A549 (cell line): ENCODE results near the gene TMEM115. TPM values are rescaled to one million over a fixed set of nuclear protein-coding genes. Genes with fewer than 3 reads are reported as not detected.
A peak's percentile ranks its signal among the peaks of the same experiment; 100 is the strongest.

ENCODE experiments used
- ATAC-seq, 2 experiments: fragments of 200-7000 bp in 1 of 2; fragments of >200 bp in 1 of 2; cut with Nextera tagmentation in 1 of 2; cut with Tn5 transposase in 1 of 2; 3 replicates each; pipeline versions ENCODE4 v1.8.0 to v1.9.1; 2018 to 2020; ENCODE audit warnings: mild to moderate bottlenecking in 1 of 2, moderate library complexity in 1 of 2
- CTCF ChIA-PET: fragments of 300-600 bp; sonication (Branson Sonifier 250); formaldehyde crosslinking; extraction: SDS; loops from one replicate; lab custom pipeline; 2021; ENCODE audit warnings: antibody characterized with exemption, inconsistent platforms; lab: Yijun Ruan, JAX
- POLR2A ChIA-PET: fragments of 350-600 bp; formaldehyde crosslinking; extraction: SDS; loops from one replicate; lab custom pipeline; 2021; ENCODE audit warnings: antibody characterized with exemption, inconsistent platforms; lab: Yijun Ruan, JAX
- DNase-seq, 2 experiments: peaks; one replicate each; pipeline versions ENCODE4 v3.0.0 to v3.0.0-alpha.2; 2011 to 2016; ENCODE audit warnings: low read depth in 1 of 2, low spot score in 1 of 2
- FAIRE-seq: peaks from 2 replicates; lab custom pipeline; 2011; peaks lifted over from hg19 to GRCh38; lab: Jason Lieb, UNC
- H3K27ac ChIP-seq, 2 experiments: fragments of >200 bp; sonication (Bioruptor Twin); formaldehyde crosslinking; 3 replicates each; pipeline ENCODE4 v1.5.1; 2016 to 2017
- H3K4me1 ChIP-seq: fragments of >200 bp; sonication (Bioruptor Twin); formaldehyde crosslinking; 3 replicates; pipeline ENCODE4 v1.6.1; 2016
- H3K4me2 ChIP-seq: fragments of >200 bp; sonication (Bioruptor Twin); formaldehyde crosslinking; 3 replicates; pipeline ENCODE4 v1.6.1; 2016
- H3K4me3 ChIP-seq: fragments of >200 bp; sonication (Bioruptor Twin); formaldehyde crosslinking; 3 replicates; pipeline ENCODE4 v1.5.1; 2016
- H3K9me3 ChIP-seq: fragments of >200 bp; sonication (Bioruptor Twin); formaldehyde crosslinking; 3 replicates; pipeline ENCODE4 v1.6.1; 2016
- BHLHE40 ChIP-seq: IDR thresholded peaks from 2 replicates; pipeline ENCODE4 v1.6.1; 2012; ENCODE audit warnings: low read depth, low read length, inconsistent platforms
- CBX2 ChIP-seq: fragments of 200-600 bp; sonication (generic); IDR thresholded peaks from 2 replicates; pipeline ENCODE4 v1.6.1; 2016; ENCODE audit warnings: low read depth, mild to moderate bottlenecking, borderline replicate concordance
- CHD2 ChIP-seq: fragments of 150-350 bp; IDR thresholded peaks from 2 replicates; pipeline ENCODE4 v1.6.1; 2014; ENCODE audit warnings: low read length; ENCODE audit not compliant: partially characterized antibody
- ESRRA ChIP-seq: fragments of 150-350 bp; IDR thresholded peaks from 2 replicates; pipeline ENCODE4 v1.6.1; 2014; ENCODE audit warnings: mild to moderate bottlenecking, low read length, borderline replicate concordance
- FOSB ChIP-seq: fragments of 250-450 bp; sonication (Bioruptor Pico); IDR thresholded peaks from 2 replicates; pipeline ENCODE4 v1.5.0; 2020; ENCODE audit warnings: mild to moderate bottlenecking, moderate library complexity
- FOSL2 ChIP-seq, 2 experiments: fragments of 450-650 bp in 1 of 2; fragments of >200 bp in 1 of 2; sonication (Bioruptor Twin) in 1 of 2; formaldehyde crosslinking; IDR thresholded peaks; 2 replicates each; pipeline versions ENCODE4 v1.5.0 to v1.6.1; 2016 to 2020; ENCODE audit warnings: mild to moderate bottlenecking in 1 of 2, moderate library complexity in 1 of 2
- GATA3 ChIP-seq: IDR thresholded peaks from 2 replicates; pipeline ENCODE4 v1.6.1; 2012; ENCODE audit warnings: borderline replicate concordance
- JUN ChIP-seq, 2 experiments: fragments of >200 bp; sonication (Bioruptor Twin); formaldehyde crosslinking; IDR thresholded peaks; 2 replicates in 1 of 2; 3 replicates in 1 of 2; pipeline ENCODE4 v1.6.1; 2016 to 2017
- JUNB ChIP-seq: fragments of >200 bp; sonication (Bioruptor Twin); formaldehyde crosslinking; IDR thresholded peaks from 2 replicates; pipeline ENCODE4 v1.6.1; 2016
- MAZ ChIP-seq: fragments of 150-350 bp; IDR thresholded peaks from 2 replicates; pipeline ENCODE4 v1.6.1; 2014; ENCODE audit warnings: antibody characterized with exemption, low read depth, low read length, borderline replicate concordance
- PHF8 ChIP-seq: fragments of 200-600 bp; sonication (generic); IDR thresholded peaks from 2 replicates; pipeline ENCODE4 v1.6.1; 2016; ENCODE audit warnings: low read depth, mild to moderate bottlenecking, antibody characterized with exemption, moderate library complexity, borderline replicate concordance
- POLR2A ChIP-seq: IDR thresholded peaks from 2 replicates; pipeline ENCODE4 v1.6.1; 2012; ENCODE audit warnings: mild to moderate bottlenecking, low read length
- POLR2AphosphoS2 ChIP-seq: conservative IDR thresholded peaks from 2 replicates; pipeline ENCODE4 v1.6.1; 2012; ENCODE audit warnings: low read length, improper control_type of control experiment, inconsistent platforms
- RFX5 ChIP-seq: fragments of 450-650 bp; IDR thresholded peaks from 2 replicates; pipeline ENCODE4 v1.7.1; 2014; ENCODE audit warnings: antibody characterized with exemption, mild to moderate bottlenecking, moderate library complexity
- RNF2 ChIP-seq: fragments of 200-600 bp; sonication (generic); IDR thresholded peaks from 2 replicates; pipeline ENCODE4 v1.6.1; 2016; ENCODE audit warnings: low read depth, mild to moderate bottlenecking, antibody characterized with exemption, moderate library complexity, borderline replicate concordance
- SMC3 ChIP-seq: fragments of >200 bp; sonication (Bioruptor Twin); formaldehyde crosslinking; IDR thresholded peaks from 3 replicates; pipeline ENCODE4 v1.6.1; 2018; ENCODE audit warnings: inconsistent platforms
- ZC3H11A ChIP-seq: fragments of 450-650 bp; IDR thresholded peaks from 2 replicates; pipeline ENCODE4 v1.6.1; 2014; ENCODE audit warnings: antibody characterized with exemption, mild to moderate bottlenecking
- ZFP36 ChIP-seq: fragments of 450-650 bp; IDR thresholded peaks from 2 replicates; pipeline ENCODE4 v1.6.1; 2014; ENCODE audit warnings: borderline replicate concordance; ENCODE audit not compliant: partially characterized antibody
- ZNF302 ChIP-seq: fragments of 250-450 bp; sonication (Bioruptor Pico); IDR thresholded peaks from 2 replicates; pipeline ENCODE4 v1.9.0; 2021; ENCODE audit warnings: inconsistent platforms, mild to moderate bottlenecking, moderate library complexity
- WGBS: methylation state at CpG from one replicate; pipeline ENCODE4 v1.1.6; 2017; ENCODE audit errors: missing lambda C conversion rate; 5-methylcytosine and 5-hydroxymethylcytosine counted together
- polyA plus RNA-seq, 4 experiments: library from polyadenylated mRNA; depleted of rRNA in 3 of 4; stranded (reverse); fragments of >200 nt; fragmentation: RNase III in 1 of 4; extraction: RNeasy Plus Mini Kit Qiagen cat#74134 plus additional on column Dnase treatment in 1 of 4; gene quantifications; 2 replicates in 3 of 4; 3 replicates in 1 of 4; pipeline ENCODE4 v1.2.3, GENCODE V29; 2011 to 2017
- TF ChIP-seq, protein P1 (sequence below): IDR thresholded peaks from 2 replicates; pipeline ENCODE4 v1.6.1; 2012
- TF ChIP-seq, protein P2 (sequence below): fragments of >200 bp; sonication (Bioruptor Twin); formaldehyde crosslinking; IDR thresholded peaks from 3 replicates; pipeline ENCODE4 v1.5.1; 2016
- TF ChIP-seq, protein P3 (sequence below): fragments of >200 bp; sonication (Bioruptor Twin); formaldehyde crosslinking; IDR thresholded peaks from 3 replicates; pipeline ENCODE4 v1.6.1; 2016
- TF ChIP-seq, protein P4 (sequence below): IDR thresholded peaks from 2 replicates; pipeline ENCODE4 v1.6.1; 2012
- TF ChIP-seq, protein P5 (sequence below): fragments of >200 bp; sonication (Bioruptor Twin); formaldehyde crosslinking; IDR thresholded peaks from 2 replicates; pipeline ENCODE4 v1.6.1; 2016
- TF ChIP-seq, protein P6 (sequence below): fragments of 250-450 bp; sonication (Bioruptor Pico); IDR thresholded peaks from 2 replicates; pipeline ENCODE4 v1.5.0; 2020; ENCODE audit warnings: low read depth, mild to moderate bottlenecking, moderate library complexity
- TF ChIP-seq, protein P7 (sequence below): fragments of 250-450 bp; sonication (Bioruptor Pico); IDR thresholded peaks from 2 replicates; pipeline ENCODE4 v1.5.0; 2021; ENCODE audit warnings: mild to moderate bottlenecking, moderate library complexity, borderline replicate concordance
- TF ChIP-seq, protein P8 (sequence below): fragments of 200-600 bp; sonication (generic); IDR thresholded peaks from 2 replicates; pipeline ENCODE4 v1.6.1; 2016; ENCODE audit warnings: antibody characterized with exemption, mild to moderate bottlenecking, moderate library complexity

TMEM115 gene
- polyA plus RNA-seq, 2 of the 4 experiments (the other 2 are of a cell fraction), result 17.4 to 26.8 TPM

DNA sequence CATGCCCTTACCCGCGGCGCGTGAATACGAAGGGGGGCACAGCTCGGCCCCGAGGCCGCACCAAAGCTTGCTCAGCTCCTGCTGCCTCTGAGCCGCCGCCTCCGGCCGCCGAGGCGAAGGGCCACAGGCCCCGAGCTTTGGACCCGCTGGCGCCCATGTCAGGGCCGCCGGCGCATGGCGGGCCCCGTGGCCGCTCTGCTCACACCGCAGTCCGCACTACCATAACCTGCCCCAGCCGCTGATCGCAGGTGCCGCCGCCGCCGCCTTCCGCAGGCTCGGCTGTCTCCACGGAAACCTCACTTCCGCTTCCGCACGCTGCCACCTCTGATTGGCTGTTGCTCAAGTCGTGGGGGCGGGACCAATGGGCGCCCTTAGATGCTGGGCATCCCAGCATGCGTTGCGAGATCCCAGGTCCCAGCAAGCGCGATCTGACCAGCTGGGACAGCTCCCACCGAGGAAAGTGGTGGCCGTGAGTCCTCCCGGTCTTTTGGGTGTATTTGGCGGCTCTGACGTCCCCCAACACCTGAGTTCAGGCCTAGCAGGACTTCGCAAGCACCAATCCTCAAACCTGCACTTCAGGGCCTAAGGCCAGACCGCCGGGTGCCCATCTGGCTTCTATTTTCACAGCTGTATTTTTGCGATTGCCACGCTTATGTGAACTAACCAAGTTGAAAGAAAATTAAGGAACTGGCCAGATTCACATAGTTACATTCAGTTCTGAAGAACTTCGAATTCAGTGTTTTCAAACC lies 31.2 kb downstream of the TMEM115 start, which contains the start of gene TUSC2:
TSS of gene TUSC2 (minus strand) at position 281 of the 749 bp plus-strand sequence. CDS start at position 157, 124 bp downstream.
- Histone ChIP-seq H3K4me3 (peak within 1 kb of the TSS; percentile 71), H3K4me2 (peak within 1 kb of the TSS; percentile 95), H3K9me3 (no peaks in the 10 kb centered on the region), H3K4me1 (peaks cover 16% of the 10 kb centered on the region), H3K27ac (peak within 1 kb of the TSS; percentile 77 to 98)
- WGBS, result 8% methylated on average over 11 of the region's 55 CpGs
- ATAC-seq (peak; percentile 82 to 91), DNase-seq (peak; percentile 93 to 96), FAIRE-seq (no peak)
- CTCF ChIA-PET, result interaction anchor here (0.6 to 1.9 kb wide), 7 partner anchors 10 to 134 kb away, joined by 3 to 8 read pairs (median 3); no protein-coding TSS in a partner anchor
- POLR2A ChIA-PET, result interaction anchor here (0.6 to 2.1 kb wide), 5 partner anchors 9 to 68 kb away, joined by 3 to 27 read pairs (median 12); partner anchors contain the start of genes CYB561D2, IFRD2 and NPRL2
- TF ChIP-seq FOSB, result 0 out of 2 replicates have a peak, but pooled peaks have one; percentile 31
- TF ChIP-seq FOSL2 (IDR thresholded peaks at IDR 0.05), result no peak
- no peak for TF ChIP-seq FOSL2 (CRISPR knock-in tag; IDR thresholded peaks at IDR 0.05)
- TF ChIP-seq MAZ, result no peak
- TF ChIP-seq POLR2A, result peak; percentile 72
- TF ChIP-seq, protein P1, sequence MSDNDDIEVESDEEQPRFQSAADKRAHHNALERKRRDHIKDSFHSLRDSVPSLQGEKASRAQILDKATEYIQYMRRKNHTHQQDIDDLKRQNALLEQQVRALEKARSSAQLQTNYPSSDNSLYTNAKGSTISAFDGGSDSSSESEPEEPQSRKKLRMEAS, result peak; percentile 36; the same call in 1 of the 2 replicates
- TF ChIP-seq, protein P2, sequence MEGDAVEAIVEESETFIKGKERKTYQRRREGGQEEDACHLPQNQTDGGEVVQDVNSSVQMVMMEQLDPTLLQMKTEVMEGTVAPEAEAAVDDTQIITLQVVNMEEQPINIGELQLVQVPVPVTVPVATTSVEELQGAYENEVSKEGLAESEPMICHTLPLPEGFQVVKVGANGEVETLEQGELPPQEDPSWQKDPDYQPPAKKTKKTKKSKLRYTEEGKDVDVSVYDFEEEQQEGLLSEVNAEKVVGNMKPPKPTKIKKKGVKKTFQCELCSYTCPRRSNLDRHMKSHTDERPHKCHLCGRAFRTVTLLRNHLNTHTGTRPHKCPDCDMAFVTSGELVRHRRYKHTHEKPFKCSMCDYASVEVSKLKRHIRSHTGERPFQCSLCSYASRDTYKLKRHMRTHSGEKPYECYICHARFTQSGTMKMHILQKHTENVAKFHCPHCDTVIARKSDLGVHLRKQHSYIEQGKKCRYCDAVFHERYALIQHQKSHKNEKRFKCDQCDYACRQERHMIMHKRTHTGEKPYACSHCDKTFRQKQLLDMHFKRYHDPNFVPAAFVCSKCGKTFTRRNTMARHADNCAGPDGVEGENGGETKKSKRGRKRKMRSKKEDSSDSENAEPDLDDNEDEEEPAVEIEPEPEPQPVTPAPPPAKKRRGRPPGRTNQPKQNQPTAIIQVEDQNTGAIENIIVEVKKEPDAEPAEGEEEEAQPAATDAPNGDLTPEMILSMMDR, result no peak
- TF ChIP-seq RFX5, result no peak
- TF ChIP-seq, protein P3, sequence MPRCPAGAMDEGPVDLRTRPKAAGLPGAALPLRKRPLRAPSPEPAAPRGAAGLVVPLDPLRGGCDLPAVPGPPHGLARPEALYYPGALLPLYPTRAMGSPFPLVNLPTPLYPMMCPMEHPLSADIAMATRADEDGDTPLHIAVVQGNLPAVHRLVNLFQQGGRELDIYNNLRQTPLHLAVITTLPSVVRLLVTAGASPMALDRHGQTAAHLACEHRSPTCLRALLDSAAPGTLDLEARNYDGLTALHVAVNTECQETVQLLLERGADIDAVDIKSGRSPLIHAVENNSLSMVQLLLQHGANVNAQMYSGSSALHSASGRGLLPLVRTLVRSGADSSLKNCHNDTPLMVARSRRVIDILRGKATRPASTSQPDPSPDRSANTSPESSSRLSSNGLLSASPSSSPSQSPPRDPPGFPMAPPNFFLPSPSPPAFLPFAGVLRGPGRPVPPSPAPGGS, result peak; percentile 29; the same call in 1 of the 3 replicates
- TF ChIP-seq RNF2, result no peak
- no peak for TF ChIP-seq BHLHE40
- TF ChIP-seq POLR2AphosphoS2, result no peak
- TF ChIP-seq ZNF302 (CRISPR knock-in tag), result no peak
- peak in 1 of 2 experiments; percentile 43; a peak in 1 of 5 replicates for TF ChIP-seq JUN (IDR thresholded peaks at IDR 0.05)
- TF ChIP-seq ZFP36, result no peak
- TF ChIP-seq, protein P4, sequence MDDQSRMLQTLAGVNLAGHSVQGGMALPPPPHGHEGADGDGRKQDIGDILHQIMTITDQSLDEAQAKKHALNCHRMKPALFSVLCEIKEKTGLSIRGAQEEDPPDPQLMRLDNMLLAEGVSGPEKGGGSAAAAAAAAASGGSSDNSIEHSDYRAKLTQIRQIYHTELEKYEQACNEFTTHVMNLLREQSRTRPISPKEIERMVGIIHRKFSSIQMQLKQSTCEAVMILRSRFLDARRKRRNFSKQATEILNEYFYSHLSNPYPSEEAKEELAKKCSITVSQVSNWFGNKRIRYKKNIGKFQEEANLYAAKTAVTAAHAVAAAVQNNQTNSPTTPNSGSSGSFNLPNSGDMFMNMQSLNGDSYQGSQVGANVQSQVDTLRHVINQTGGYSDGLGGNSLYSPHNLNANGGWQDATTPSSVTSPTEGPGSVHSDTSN, result peak; percentile 24
- TF ChIP-seq JUNB, result no peak
- TF ChIP-seq, protein P5, sequence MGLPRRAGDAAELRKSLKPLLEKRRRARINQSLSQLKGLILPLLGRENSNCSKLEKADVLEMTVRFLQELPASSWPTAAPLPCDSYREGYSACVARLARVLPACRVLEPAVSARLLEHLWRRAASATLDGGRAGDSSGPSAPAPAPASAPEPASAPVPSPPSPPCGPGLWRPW, result no peak
- peak; percentile 39; the same call in 1 of the 2 replicates for TF ChIP-seq PHF8
- TF ChIP-seq, protein P6, sequence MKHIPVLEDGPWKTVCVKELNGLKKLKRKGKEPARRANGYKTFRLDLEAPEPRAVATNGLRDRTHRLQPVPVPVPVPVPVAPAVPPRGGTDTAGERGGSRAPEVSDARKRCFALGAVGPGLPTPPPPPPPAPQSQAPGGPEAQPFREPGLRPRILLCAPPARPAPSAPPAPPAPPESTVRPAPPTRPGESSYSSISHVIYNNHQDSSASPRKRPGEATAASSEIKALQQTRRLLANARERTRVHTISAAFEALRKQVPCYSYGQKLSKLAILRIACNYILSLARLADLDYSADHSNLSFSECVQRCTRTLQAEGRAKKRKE (CRISPR knock-in tag), result no peak
- TF ChIP-seq, protein P7, sequence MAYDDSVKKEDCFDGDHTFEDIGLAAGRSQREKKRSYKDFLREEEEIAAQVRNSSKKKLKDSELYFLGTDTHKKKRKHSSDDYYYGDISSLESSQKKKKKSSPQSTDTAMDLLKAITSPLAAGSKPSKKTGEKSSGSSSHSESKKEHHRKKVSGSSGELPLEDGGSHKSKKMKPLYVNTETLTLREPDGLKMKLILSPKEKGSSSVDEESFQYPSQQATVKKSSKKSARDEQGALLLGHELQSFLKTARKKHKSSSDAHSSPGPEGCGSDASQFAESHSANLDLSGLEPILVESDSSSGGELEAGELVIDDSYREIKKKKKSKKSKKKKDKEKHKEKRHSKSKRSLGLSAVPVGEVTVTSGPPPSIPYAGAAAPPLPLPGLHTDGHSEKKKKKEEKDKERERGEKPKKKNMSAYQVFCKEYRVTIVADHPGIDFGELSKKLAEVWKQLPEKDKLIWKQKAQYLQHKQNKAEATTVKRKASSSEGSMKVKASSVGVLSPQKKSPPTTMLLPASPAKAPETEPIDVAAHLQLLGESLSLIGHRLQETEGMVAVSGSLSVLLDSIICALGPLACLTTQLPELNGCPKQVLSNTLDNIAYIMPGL (CRISPR knock-in tag), result no peak
- TF ChIP-seq, protein P8, sequence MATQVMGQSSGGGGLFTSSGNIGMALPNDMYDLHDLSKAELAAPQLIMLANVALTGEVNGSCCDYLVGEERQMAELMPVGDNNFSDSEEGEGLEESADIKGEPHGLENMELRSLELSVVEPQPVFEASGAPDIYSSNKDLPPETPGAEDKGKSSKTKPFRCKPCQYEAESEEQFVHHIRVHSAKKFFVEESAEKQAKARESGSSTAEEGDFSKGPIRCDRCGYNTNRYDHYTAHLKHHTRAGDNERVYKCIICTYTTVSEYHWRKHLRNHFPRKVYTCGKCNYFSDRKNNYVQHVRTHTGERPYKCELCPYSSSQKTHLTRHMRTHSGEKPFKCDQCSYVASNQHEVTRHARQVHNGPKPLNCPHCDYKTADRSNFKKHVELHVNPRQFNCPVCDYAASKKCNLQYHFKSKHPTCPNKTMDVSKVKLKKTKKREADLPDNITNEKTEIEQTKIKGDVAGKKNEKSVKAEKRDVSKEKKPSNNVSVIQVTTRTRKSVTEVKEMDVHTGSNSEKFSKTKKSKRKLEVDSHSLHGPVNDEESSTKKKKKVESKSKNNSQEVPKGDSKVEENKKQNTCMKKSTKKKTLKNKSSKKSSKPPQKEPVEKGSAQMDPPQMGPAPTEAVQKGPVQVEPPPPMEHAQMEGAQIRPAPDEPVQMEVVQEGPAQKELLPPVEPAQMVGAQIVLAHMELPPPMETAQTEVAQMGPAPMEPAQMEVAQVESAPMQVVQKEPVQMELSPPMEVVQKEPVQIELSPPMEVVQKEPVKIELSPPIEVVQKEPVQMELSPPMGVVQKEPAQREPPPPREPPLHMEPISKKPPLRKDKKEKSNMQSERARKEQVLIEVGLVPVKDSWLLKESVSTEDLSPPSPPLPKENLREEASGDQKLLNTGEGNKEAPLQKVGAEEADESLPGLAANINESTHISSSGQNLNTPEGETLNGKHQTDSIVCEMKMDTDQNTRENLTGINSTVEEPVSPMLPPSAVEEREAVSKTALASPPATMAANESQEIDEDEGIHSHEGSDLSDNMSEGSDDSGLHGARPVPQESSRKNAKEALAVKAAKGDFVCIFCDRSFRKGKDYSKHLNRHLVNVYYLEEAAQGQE, result no peak
- TF ChIP-seq CBX2, result no peak
- TF ChIP-seq ZC3H11A, result no peak
- TF ChIP-seq ESRRA, result no peak
- TF ChIP-seq GATA3, result no peak
- TF ChIP-seq CHD2, result no peak
- TF ChIP-seq SMC3, result no peak
